Measurements from ENCODE around the gene GATA2. TPM values are rescaled to one million over a fixed set of nuclear protein-coding genes. Genes with fewer than 3 reads are reported as not detected.

GATA2 gene
- polyA plus RNA-seq, 4 donors, result 38.8 to 47.6 (median 43.6) TPM

- DNase-seq (ENCODE audit: low read depth in 4 of 4, low spot score in 3 of 4), result no peak
These were observed 31.3 kb downstream of the GATA2 start for GRCh38 chr3:128461731-128462130.

- no peak for DNase-seq (ENCODE audit: low read depth in 4 of 4, low spot score in 3 of 4)
These were observed 33.6 kb downstream of the GATA2 start for GRCh38 chr3:128459461-128459820.

GRCh38 chr3:128458746-128459460 is 34.1 kb downstream of the GATA2 start:
- DNase-seq (ENCODE audit: low read depth in 4 of 4, low spot score in 3 of 4), result no peak

DNA sequence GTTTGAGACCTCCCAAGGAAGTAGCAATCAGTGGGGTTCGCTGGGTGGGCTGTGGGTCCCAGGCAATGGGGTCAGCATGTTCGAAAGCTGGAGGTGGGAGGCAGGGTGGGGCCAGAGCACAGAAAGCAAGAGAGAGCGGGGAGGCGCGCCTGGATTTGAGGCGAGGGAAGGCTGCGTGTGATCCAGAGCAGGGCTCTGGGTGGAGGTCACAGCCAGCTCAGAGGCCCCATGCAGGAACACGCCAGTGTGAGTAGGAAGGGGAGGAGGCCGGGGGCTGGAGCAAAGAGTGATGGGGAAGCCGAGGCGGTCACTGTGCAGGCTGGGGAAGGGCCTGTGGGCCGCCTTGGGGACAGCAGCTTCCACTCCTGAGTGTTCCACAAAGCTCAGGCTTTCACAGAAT is 35.1 kb downstream of the GATA2 start:
- DNase-seq (ENCODE audit: low read depth in 4 of 4, low spot score in 3 of 4), result no peak

DNA sequence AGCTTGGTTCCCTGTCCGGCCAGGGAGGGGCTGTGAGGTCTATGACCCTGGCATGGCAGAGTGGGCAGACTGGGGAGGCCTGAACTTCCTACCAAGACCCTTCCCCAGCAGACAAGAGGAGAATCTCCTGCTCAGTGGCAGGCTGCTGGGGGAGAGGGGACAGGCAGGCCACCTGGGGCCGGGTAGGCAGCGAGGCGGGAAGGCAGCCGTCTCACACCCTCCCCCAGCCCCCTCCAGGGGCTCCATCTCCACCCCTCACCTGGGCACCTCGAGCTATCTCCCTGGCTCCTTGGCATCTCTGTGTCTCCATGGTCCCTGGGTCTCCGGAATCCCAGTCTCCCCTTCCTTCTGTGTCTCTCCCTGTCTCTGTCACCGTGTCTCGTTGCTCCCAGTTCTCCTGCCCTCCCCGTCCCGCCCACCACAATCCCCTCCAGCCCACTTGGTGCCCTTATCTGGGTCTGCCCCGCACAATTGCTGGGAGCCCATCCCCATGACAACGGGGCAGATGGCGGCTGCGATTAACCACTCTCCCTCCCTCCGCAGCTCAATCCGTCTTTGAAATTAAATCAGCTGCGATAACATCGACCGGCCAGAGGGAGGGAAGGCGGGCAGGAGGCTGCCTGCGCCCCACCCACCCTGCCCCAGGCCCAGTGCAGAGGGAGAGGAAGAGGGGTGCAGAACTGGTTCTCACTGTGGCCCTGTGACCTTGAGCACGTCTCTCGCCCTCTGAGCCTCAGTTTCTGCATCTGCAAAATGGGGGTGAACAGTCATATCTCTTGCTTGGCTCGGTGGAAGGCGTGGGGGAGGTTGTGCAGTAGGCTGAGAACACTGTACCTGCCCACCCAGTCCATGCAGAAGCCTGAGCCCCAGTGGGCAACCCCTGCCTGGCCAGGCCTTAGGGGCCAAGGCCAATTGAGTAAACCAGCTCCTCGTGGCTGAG is 36.0 kb downstream of the GATA2 start:
- no peak for DNase-seq (ENCODE audit: low read depth in 4 of 4, low spot score in 3 of 4)

GRCh38 chr3:128455786-128456748 is 36.9 kb downstream of the GATA2 start:
- DNase-seq (ENCODE audit: low read depth in 4 of 4, low spot score in 3 of 4), result no peak

- no peak for DNase-seq (ENCODE audit: low read depth in 4 of 4, low spot score in 3 of 4)
These were observed 37.9 kb downstream of the GATA2 start for GRCh38 chr3:128455116-128455515.

GRCh38 chr3:128454310-128454618 is 38.7 kb downstream of the GATA2 start:
- DNase-seq (ENCODE audit: low read depth in 4 of 4, low spot score in 3 of 4), result no peak

DNA sequence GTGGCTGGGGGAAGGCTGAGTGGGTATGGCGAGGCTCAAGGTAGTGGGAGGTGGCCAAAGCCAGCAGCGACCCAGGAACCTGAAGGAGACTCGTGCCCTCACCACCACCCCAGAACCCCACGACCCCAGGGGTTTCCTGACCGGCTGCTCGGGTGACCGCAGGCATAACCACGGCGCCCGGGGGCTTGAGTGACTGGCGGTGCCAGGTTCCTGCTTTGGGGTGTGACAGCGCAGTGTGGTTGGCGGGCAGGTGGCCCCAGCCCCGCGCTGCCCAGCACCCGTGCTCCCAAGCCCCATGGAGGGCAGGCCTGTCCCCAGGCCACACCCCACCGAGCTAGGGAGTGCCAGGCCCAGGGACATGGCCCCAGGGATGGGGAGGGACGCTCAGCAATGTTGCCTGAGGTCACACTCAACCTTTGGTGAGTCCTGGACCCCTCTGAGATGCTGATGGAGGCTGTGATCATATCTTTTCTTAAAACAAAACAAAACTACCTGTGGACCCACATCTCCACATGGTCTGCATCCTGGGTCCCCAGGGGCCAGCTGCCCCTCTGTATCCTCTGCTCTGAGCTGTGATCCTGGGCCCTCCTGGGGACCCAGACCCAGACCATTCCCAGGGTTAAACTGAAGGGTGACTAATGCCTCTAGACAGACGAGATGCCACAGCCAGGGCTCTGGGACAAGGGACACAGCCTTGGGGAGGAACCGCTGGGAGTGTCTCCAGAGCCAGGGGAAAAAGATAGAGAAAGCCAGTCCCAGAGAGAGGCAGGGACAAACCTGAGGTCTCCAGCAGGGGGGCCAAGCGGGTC is 39.3 kb downstream of the GATA2 start:
- DNase-seq (ENCODE audit: low read depth in 4 of 4, low spot score in 3 of 4), result no peak

DNA sequence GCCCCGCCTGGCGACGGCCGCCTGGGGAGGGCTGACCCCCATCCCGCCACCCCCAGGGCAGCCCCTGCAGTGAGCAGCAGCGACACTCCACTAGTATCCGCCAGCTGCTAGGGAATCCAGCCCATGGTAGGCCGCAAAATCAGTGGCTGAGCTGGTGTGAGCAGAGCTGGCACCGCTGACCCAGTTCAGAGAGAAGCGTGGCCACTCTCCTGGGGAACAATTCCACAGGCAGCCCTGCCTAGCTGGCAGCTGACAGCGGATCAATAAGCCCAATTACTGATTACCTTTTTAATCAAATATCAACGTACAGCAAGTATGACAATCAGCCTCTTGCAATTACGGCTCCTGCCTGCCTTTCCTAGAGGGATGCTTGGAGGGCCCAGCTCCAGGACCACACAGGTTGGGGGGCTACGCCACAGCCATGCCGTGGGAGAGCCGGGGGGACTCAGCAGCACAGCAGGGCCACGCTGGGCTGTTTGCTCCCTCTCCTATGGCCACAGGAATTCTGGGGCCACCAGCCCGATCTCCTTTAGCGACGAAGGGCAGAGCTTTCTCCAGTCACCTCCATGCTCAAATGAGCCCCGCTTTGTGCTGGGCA is 40.2 kb downstream of the GATA2 start:
- no peak for DNase-seq (ENCODE audit: low read depth in 4 of 4, low spot score in 3 of 4)

- DNase-seq (ENCODE audit: low read depth in 4 of 4, low spot score in 3 of 4), result no peak
These were observed 40.9 kb downstream of the GATA2 start for GRCh38 chr3:128452120-128452519.

- DNase-seq (ENCODE audit: low read depth in 4 of 4, low spot score in 3 of 4), result no peak
These were observed 43.8 kb downstream of the GATA2 start for GRCh38 chr3:128449111-128449638.

DNA sequence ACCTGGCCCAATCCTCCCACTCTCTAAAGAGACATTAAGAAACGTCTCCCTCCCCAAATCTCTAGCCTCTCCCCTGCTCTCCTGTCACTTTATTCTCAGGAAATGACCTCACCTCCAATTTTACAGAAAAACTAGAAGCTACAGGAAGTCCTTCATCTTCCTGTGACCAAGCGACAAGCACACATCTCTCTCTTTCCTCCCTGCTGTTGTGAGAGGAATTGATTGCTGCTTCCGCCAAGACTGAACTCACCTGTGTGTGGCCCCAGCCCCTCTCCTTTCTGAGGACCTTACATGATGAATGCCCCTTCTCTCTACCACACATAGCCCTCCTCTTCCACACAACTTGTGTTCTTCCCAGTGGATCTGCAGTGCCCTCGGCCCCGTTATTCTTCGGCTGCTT is 44.5 kb downstream of the GATA2 start:
- no peak for DNase-seq (ENCODE audit: low read depth in 4 of 4, low spot score in 3 of 4)

GRCh38 chr3:128447561-128448013 is 45.4 kb downstream of the GATA2 start:
- DNase-seq (ENCODE audit: low read depth in 4 of 4, low spot score in 3 of 4), result no peak

- DNase-seq (ENCODE audit: low read depth in 4 of 4, low spot score in 3 of 4), result no peak
These were observed 46.2 kb downstream of the GATA2 start for GRCh38 chr3:128446821-128447220.

- DNase-seq (ENCODE audit: low read depth in 4 of 4, low spot score in 3 of 4), result no peak
These were observed 47.6 kb downstream of the GATA2 start for GRCh38 chr3:128445357-128445756.

- no peak for DNase-seq (ENCODE audit: low read depth in 4 of 4, low spot score in 3 of 4)
These were observed 49.2 kb downstream of the GATA2 start for GRCh38 chr3:128443771-128444170.

DNA sequence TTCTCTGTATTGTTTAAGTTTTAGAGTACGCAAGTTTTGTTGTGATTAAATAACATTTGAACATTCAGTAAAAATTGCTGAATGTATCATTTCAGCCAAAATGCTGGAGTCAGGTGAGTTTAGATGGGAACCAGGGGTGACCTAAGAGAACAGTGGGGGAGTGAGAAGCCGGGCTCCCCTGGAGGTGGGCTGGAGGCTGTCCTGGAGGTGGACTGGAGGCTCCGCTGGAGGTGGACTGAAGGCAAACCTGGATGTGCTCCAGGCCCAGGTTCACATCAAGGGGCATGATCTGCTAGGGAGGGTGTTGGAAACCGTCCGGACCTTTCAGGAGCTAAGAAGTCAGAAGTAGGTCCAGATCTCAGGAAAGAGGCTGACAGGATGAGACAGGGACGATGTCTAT is 50.1 kb downstream of the GATA2 start:
- DNase-seq (ENCODE audit: low read depth in 4 of 4, low spot score in 3 of 4), result no peak

DNA sequence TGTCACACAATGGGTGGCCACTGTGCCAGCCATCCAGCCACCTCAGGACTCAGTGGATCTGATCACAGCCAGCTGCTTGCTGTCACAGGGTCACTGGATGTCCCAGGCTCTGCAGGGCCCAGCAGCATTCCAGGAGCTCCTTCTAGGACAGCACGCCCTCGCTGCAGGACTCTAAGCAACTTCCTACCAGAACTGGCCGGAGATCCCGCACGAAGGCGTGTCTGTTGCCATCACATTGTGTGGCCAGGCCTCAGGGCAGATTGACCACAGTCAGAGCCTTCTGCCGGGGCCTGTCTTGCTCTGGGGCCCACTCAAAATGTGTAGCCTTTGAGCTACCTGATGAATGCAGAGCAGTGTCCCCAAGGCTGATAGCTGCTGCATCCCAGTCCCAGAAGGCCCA is 50.9 kb downstream of the GATA2 start:
- DNase-seq (ENCODE audit: low read depth in 4 of 4, low spot score in 3 of 4), result no peak
